ENCODE measurements around the gene CRHR1.

The CRHR1 gene

GRCh38 chr17:45824901-45825492 is 40.9 kb downstream of the CRHR1 start:
- Histone ChIP-seq H3K9me3 (replicated peaks; ENCODE audit: insufficient read depth, low read length) (no peaks in the 10 kb centered on the region), H3K9me2 (replicated peaks; ENCODE audit: insufficient read depth, low read length) (no peaks in the 10 kb centered on the region), H3K9ac (ENCODE audit: low read length) (no peak overlapping the region), H3K4me2 (ENCODE audit: low read depth, low read length) (no peak overlapping the region), H2AFZ (ENCODE audit: low read length) (no peak overlapping the region), H3K4me1 (ENCODE audit: low read length) (0 out of 2 replicates have a peak, but pooled peaks cover 2% of the 10 kb centered on the region), H3K79me2 (ENCODE audit: low read length) (no peaks in the 10 kb centered on the region), H3K36me3 (replicated peaks; ENCODE audit: insufficient read depth, low read length) (no peaks in the 10 kb centered on the region), H3K4me3 (ENCODE audit: low read length) (no peak overlapping the region), H3K27me3 (replicated peaks; ENCODE audit: insufficient read depth, low read length) (peaks cover 67% of the 10 kb centered on the region), H3F3A (ENCODE audit: insufficient read depth, low read length) (no peaks in the 10 kb centered on the region), H3K27ac (ENCODE audit: low read length) (no peak overlapping the region), H4K20me1 (ENCODE audit: insufficient read depth, low read length) (no peaks in the 10 kb centered on the region)
- DNase-seq, result no peak
- TF ChIP-seq EZH2phosphoT487 (IDR thresholded peaks at IDR 0.05; ENCODE audit: low read length) (no peak), CTCF (IDR thresholded peaks at IDR 0.05; ENCODE audit: low read length) (no peak), EZH2 (optimal IDR thresholded peaks at IDR 0.05; ENCODE audit: low read depth, low read length) (no peak)

GRCh38 chr17:45825792-45826191 is 41.7 kb downstream of the CRHR1 start:
- Histone ChIP-seq H3K79me2 (ENCODE audit: low read length) (no peaks in the 10 kb centered on the region), H3K27ac (ENCODE audit: low read length) (no peak overlapping the region), H2AFZ (ENCODE audit: low read length) (no peak overlapping the region), H3K4me1 (ENCODE audit: low read length) (0 out of 2 replicates have a peak, but pooled peaks cover 2% of the 10 kb centered on the region), H3F3A (ENCODE audit: insufficient read depth, low read length) (no peaks in the 10 kb centered on the region), H3K36me3 (replicated peaks; ENCODE audit: insufficient read depth, low read length) (no peaks in the 10 kb centered on the region), H3K9me2 (replicated peaks; ENCODE audit: insufficient read depth, low read length) (no peaks in the 10 kb centered on the region), H4K20me1 (ENCODE audit: insufficient read depth, low read length) (no peaks in the 10 kb centered on the region), H3K9me3 (replicated peaks; ENCODE audit: insufficient read depth, low read length) (no peaks in the 10 kb centered on the region), H3K4me3 (ENCODE audit: low read length) (no peak overlapping the region), H3K9ac (ENCODE audit: low read length) (no peak overlapping the region), H3K4me2 (ENCODE audit: low read depth, low read length) (no peak overlapping the region), H3K27me3 (replicated peaks; ENCODE audit: insufficient read depth, low read length) (peaks cover 68% of the 10 kb centered on the region)
- TF ChIP-seq EZH2 (optimal IDR thresholded peaks at IDR 0.05; ENCODE audit: low read depth, low read length), result no peak
- no peak for DNase-seq

GRCh38 chr17:45826919-45827588 is 42.9 kb downstream of the CRHR1 start:
- Histone ChIP-seq H3K9ac (ENCODE audit: low read length) (no peak overlapping the region), H4K20me1 (ENCODE audit: insufficient read depth, low read length) (no peaks in the 10 kb centered on the region), H3K4me3 (ENCODE audit: low read length) (no peak overlapping the region), H3K9me2 (replicated peaks; ENCODE audit: insufficient read depth, low read length) (no peaks in the 10 kb centered on the region), H3K27me3 (replicated peaks; ENCODE audit: insufficient read depth, low read length) (peaks cover 61% of the 10 kb centered on the region), H2AFZ (ENCODE audit: low read length) (no peak overlapping the region), H3K79me2 (ENCODE audit: low read length) (no peaks in the 10 kb centered on the region), H3K9me3 (replicated peaks; ENCODE audit: insufficient read depth, low read length) (no peaks in the 10 kb centered on the region), H3K27ac (ENCODE audit: low read length) (no peak overlapping the region), H3F3A (ENCODE audit: insufficient read depth, low read length) (no peaks in the 10 kb centered on the region), H3K36me3 (replicated peaks; ENCODE audit: insufficient read depth, low read length) (no peaks in the 10 kb centered on the region), H3K4me1 (ENCODE audit: low read length) (0 out of 2 replicates have a peak, but pooled peaks cover 2% of the 10 kb centered on the region), H3K4me2 (ENCODE audit: low read depth, low read length) (no peak overlapping the region)
- TF ChIP-seq CTCF (IDR thresholded peaks at IDR 0.05; ENCODE audit: low read length), result no peak
- TF ChIP-seq EZH2 (optimal IDR thresholded peaks at IDR 0.05; ENCODE audit: low read depth, low read length), result no peak
- TF ChIP-seq EZH2phosphoT487 (IDR thresholded peaks at IDR 0.05; ENCODE audit: low read length), result no peak
- no peak for DNase-seq

- Histone ChIP-seq H2AFZ (ENCODE audit: low read length) (no peak overlapping the region), H3K27me3 (replicated peaks; ENCODE audit: insufficient read depth, low read length) (peaks cover 61% of the 10 kb centered on the region), H3K4me1 (ENCODE audit: low read length) (0 out of 2 replicates have a peak, but pooled peaks cover 2% of the 10 kb centered on the region), H3K9me3 (replicated peaks; ENCODE audit: insufficient read depth, low read length) (no peaks in the 10 kb centered on the region), H3K36me3 (replicated peaks; ENCODE audit: insufficient read depth, low read length) (no peaks in the 10 kb centered on the region), H3K4me2 (ENCODE audit: low read depth, low read length) (no peak overlapping the region), H3K9me2 (replicated peaks; ENCODE audit: insufficient read depth, low read length) (no peaks in the 10 kb centered on the region), H3K79me2 (ENCODE audit: low read length) (no peaks in the 10 kb centered on the region), H3F3A (ENCODE audit: insufficient read depth, low read length) (no peaks in the 10 kb centered on the region), H3K9ac (ENCODE audit: low read length) (no peak overlapping the region), H3K4me3 (ENCODE audit: low read length) (no peak overlapping the region), H3K27ac (ENCODE audit: low read length) (no peak overlapping the region), H4K20me1 (ENCODE audit: insufficient read depth, low read length) (no peaks in the 10 kb centered on the region)
- DNase-seq, result no peak
- TF ChIP-seq EZH2 (optimal IDR thresholded peaks at IDR 0.05; ENCODE audit: low read depth, low read length), result no peak
- TF ChIP-seq CTCF (IDR thresholded peaks at IDR 0.05; ENCODE audit: low read length), result no peak
- TF ChIP-seq EZH2phosphoT487 (IDR thresholded peaks at IDR 0.05; ENCODE audit: low read length), result no peak
These were observed 44.1 kb downstream of the CRHR1 start for GRCh38 chr17:45828171-45828570.
